HG03135 (cell line): Measurements from ENCODE around the gene DTX3.

Source experiments
- ATAC-seq: cut with Tn5 transposase; IDR thresholded peaks from one replicate; pipeline ENCODE4 v1.9.1; 2021; ENCODE audit warnings: mild to moderate bottlenecking, moderate library complexity; ENCODE audit not compliant: unreplicated experiment

DTX3 gene

GRCh38 chr12:57619434-57620244 lies 15.0 kb downstream of the DTX3 start:
- no peak for ATAC-seq

GRCh38 chr12:57620245-57620935 lies 15.8 kb downstream of the DTX3 start:
- no peak for ATAC-seq

GRCh38 chr12:57620936-57621496 lies 16.4 kb downstream of the DTX3 start:
- ATAC-seq, result no peak

GRCh38 chr12:57621497-57622292 lies 17.1 kb downstream of the DTX3 start:
- ATAC-seq, result no peak

GRCh38 chr12:57622293-57623245 lies 17.9 kb downstream of the DTX3 start:
- no peak for ATAC-seq

- ATAC-seq, result no peak
These were observed 18.8 kb downstream of the DTX3 start for GRCh38 chr12:57623385-57623784.

- ATAC-seq, result no peak
These were observed 19.3 kb downstream of the DTX3 start for GRCh38 chr12:57623811-57624390.

- no peak for ATAC-seq
These were observed 20.0 kb downstream of the DTX3 start for GRCh38 chr12:57624441-57625220.

- no peak for ATAC-seq
These were observed 20.8 kb downstream of the DTX3 start for GRCh38 chr12:57625261-57626032.

- ATAC-seq, result no peak
These were observed 21.7 kb downstream of the DTX3 start for GRCh38 chr12:57626111-57626920.

GRCh38 chr12:57626921-57627445 lies 22.4 kb downstream of the DTX3 start:
- ATAC-seq, result no peak

- ATAC-seq, result no peak
These were observed 23.1 kb downstream of the DTX3 start for GRCh38 chr12:57627501-57628279.

GRCh38 chr12:57628280-57629191 lies 23.9 kb downstream of the DTX3 start:
- ATAC-seq, result no peak

- no peak for ATAC-seq
These were observed 25.4 kb downstream of the DTX3 start for GRCh38 chr12:57629897-57630471.

GRCh38 chr12:57630891-57631433 lies 26.3 kb downstream of the DTX3 start:
- no peak for ATAC-seq
